Activated T-helper 9 cell treated with anti-CD3 and anti-CD28 coated beads, Interleukin-2, amount 50 U/mL, for 16 hours (primary cell): Measurements from ENCODE around the gene PHRF1.

Experiments used
- DNase-seq: peaks from one replicate; pipeline ENCODE4 v3.0.0-alpha.2; 2020; ENCODE audit warnings: low read depth

The PHRF1 gene

DNA sequence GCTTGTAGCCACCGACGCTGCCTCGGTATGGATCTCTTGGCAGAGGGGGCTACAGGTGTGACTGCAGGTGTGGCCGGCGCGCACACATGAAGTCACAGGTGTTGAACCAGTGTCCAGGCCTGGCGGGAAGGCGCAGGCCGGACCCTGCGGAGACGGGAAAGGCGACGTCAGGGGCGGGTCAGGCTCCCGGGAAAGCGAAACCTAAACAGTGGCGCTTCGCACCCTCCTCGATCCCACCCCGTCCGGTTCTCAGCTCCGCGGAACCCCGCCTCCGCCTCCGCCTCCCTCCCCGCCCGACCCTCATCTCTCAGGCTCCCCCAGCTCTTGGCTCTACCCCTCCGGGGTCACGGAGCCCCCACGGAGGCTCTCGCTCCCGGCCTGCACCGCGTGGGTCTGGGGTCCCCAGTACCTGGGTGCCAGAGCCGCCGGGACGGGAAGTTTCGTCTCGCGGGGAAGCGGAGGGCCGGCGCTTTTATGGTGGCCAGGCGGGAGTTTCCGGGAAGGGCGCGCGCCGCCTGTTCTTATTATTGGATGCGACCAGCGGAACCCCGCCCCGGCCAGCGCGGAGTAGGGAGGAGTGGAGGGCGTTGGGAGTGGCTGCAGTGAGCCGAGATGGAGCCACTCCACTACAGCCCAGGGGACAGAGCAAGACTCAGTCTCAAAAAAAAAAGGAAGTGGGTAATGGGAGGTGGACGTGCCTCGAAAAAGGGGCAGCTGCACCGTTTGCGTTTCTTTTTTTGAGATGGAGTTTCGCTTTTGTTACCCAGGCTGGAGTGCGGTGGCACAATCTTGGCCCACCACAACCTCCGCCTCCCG lies 39.4 kb downstream of the PHRF1 start, which contains the start of gene IRF7:
Gene IRF7, minus strand, starts transcription at position 447 of the 816 bp plus-strand sequence. CDS start 586 bp downstream, outside the sequence.
- peak; percentile 78 for DNase-seq

DNA sequence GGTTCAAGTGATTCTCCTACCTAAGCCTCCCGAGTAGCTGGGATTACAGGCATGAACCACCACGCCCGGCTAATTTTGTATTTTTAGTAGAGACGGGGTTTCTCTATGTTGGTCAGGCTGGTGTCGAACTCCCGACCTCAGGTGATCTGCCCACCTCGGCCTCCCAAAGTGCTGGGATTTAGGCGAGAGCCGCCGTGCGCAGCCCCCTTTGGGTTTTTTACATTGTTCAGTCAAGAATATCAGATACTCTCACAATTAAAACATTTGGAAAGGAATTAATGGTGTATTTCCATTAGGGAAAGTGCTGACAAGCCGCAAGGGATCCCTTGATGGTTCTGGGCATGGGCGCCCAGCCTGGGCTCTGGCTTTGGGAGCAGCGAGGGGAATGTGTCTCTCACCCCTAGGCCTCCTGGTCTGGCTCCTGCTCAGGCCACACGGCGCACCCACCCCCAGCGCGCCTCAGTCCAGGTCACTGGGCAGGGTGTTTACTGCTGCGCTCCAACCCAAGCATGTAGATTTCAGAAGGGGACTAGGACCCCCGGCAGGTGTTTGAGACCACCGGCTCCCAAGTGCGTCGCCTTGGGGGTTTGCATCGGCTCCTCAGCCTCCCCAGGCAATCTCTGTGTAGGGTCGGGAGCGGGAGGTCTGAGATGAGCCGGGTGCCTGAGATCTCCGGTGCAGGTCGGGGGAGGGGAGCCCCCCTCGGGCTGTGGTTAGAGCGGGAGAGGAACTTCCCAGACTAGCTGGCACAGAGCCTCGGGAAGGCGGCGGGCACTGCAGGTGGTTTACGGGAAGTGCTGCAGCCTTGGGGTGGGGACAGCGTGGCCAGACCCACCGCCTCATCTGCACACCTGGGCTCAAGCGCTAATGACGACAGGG lies 40.3 kb downstream of the PHRF1 start:
- DNase-seq = no peak

DNA sequence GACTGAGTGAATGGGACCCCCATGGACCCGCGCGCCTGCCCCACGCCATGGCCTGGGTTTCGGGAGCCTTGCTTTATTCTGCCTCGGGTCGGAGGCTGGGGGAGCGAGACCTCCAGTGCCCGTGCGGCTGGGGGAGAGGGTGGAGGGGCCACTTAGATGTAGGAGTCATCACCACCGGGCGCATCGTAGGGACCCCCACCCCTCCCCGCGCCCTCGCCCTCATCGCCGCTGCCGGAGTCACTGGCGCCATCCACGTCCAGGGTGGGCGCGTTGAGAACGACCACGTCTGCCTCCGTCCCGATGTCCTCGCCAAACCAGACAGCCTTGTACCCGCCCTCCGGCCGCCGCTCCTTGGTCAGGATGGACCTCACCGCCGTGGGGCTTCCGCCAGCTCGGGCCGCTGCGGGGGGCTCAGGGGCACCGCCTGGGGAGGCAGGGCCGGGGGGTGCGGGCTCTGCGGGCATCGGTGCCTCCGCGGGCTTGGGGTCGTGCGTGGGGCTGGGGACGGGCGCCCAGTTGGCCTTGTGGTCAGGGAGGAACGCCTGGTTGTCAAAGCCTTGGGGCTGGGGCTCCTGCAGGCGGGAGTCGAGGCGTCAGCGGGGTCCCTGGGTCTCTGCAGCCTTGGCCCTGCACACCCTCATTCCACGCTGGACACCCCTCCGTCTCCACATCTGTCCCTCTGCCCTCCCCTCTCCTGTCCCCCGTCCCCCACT lies 41.1 kb downstream of the PHRF1 start:
- no peak for DNase-seq

DNA sequence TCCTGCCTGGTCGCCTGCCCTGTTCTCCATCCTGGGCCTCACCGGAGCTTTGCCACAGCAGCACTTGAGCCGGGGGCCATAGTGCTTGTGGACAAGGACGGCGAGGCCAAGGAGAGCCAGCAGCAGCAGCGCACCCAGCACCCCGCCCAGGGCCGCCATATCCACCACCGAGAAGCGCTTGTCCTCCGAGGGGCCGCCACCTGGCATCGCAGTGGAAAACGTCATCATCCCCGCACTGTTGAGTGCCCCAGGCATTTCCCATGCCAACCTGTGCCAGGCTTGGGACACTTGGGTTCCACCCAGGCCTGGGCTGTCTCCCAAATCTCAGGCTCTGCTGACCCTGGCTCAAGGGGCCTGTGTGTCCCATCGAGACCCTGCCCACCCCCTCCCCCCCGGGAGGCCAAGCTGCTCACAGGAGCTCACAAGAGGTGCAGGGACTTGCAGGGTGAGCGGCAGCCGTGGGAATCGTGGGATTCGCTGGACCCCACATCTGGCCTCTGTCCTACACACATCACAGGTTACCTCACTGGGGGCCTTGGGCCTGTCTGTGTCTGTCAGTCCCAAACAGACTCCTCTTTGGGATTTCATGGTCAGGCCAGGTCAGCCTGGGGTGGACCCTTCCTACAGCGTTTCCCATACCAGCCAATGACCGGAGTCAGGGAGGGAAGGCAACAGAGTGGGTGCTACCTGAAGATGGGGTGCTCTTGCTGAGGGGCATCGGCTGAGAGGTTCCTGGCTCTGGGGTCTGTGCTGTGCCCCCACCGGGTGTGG lies 41.8 kb downstream of the PHRF1 start:
- no peak for DNase-seq

DNA sequence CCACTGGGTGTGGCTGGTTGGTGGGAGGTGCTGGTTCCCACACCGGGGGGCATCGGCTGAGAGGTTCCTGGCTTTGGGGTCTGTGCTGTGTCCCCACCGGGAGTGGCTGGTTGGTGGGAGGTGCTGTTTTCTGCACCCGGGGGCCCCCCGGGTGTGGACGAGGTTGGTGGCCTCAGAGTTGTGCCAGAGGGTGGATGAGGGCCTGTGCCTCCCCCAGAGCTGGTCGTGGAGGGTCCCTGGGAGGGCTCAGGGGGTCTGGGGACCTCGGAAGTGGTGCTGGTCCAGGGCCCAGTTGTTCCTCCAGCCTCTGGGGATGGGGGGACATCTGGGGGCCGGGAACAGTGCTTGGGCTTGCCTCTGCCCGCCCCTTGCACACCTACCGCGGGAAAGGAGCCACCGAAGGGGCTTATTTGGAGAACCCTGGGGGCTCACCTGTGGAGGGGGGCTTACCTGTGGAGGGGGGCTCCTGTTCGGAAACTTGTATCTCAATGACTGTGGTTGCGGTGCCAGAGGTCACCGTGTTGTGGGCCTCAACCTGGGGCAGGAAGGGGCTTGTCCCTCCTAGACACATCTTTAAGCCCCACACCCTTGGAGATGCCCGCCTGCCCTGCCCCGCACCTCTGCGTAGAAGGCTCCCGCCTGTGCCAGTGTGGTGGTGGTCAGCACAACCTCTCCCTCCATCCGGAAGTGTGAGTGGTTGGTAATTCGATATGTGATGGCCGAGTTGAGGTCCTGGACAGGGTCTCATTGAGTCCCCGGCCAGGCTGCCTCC lies 42.8 kb downstream of the PHRF1 start:
- DNase-seq = no peak

DNA sequence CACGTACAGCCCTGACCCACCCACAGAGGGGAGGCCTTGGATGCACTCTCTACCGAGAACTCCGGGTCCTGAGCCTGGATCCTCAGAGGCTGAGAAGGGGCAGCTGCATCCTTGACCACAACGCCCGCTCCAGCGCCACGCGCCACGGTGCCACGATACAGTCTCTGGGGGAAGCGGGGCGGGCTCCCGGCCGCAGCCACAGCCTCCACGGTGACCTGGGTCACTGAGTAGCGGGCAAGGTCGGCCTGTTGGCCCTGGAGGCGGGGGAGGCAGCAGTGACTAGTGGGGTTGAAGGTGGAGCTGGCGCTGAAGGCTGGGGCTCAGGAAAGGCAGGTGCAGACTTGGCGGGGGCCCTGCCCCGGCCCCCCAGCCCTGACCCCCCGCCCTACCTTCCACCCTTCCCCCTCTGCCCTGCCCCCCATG lies 43.4 kb downstream of the PHRF1 start:
- DNase-seq = no peak

DNA sequence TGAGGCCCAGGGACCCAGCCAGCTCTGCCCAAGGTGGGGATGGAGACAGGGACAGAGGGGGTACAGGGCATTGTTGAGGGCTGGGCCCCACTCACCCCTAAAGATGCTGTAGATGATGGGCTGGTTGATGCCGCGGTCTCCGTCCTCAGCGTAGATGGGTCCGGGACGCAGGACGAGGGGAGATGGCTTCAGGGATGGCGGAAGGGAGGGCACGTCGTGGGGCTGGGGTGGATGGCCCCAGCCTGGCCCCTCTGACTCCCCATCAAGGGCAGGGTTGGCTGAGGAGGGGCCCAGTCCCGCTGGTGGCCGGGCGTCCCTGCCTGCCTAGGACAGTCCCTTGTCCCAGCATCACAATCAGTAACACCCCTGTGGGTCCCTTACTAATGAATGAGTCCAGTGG lies 43.9 kb downstream of the PHRF1 start:
- DNase-seq = no peak

DNA sequence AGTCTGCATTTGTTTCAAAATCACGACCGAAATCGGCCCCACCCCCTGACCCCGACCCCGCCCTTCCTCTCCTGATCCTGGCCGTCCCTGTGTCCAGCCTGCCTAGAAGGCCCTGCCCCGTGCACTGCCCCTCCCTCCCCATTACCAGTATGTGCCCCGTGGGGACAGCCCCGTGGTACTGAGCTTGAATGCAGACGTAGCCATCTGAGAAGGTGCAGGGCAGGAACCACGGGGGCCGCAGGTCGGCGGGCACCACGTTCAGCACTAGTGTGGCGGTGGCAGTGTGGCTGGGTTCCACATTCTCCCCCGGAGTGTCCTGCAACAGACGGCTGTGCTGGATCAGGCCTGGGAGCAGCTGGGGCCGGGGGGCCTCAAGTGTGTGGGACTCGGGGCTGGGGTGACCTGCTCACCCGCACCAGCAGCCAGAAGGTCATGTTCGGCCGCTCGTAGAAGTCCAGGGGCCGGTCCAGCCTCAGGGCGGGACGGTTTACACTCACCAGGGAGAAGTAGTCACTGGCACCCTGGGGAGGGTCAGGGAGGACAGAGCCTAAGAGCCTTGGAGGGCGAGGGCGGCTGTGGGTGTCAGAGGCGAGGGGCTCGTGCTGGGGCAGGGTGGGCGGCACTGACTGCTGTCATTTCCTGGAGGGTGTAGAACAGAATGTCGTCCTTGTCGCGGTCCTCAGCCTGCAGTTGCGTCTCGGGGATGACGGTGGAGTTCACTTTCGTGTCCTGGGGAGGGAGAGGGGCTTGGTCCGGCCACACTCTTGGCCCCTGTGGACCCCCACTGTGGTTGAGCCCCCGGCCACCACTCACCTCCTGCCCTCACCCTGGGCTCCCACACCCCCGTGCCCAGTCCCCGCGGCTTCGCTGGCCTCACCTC lies 44.9 kb downstream of the PHRF1 start:
- DNase-seq = no peak

DNA sequence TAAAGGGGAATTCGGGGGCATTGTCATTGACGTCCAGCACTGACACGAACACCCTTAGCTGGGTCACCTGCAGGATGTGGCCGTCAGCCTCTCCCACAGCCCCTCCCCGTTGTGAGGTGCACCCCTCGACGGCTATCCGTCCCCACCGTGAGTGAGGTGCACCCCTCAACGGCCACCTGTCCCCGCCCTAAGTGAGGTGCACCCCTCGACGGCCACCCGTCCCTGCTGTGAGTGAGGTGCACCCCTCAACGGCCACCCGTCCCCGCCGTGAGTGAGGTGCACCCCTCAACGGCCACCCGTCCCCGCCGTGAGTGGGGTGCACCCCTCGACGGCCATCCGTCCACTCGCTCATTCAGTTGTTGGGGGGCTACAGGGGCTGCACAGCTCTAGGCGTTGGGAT lies 45.6 kb downstream of the PHRF1 start:
- DNase-seq = no peak

DNA sequence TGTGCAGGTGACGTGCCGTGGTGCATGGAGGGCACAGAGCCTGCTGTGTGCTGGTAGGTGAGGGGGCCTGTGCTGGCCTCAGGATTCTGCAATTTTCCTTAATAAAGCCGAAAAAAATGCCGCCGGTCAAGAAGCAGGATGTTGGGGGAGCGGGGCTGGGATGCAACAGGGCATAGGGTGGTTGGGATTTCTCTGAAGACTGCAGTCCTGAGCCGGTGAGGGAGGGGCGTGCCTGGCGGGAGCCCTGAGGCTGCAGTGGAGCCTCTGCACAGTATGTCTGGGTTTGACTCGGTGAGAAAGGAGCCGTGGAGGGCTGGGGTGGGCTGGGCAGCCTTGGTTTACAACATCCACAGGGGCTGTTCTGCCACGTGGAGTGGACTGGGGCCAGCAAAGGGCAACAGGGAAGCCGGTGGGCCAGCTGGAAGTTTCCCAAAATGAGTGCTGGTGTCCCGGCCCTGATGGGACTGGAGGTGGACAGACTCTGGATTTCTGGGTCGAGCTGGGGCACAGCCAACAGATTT lies 47.1 kb downstream of the PHRF1 start:
- no peak for DNase-seq

DNA sequence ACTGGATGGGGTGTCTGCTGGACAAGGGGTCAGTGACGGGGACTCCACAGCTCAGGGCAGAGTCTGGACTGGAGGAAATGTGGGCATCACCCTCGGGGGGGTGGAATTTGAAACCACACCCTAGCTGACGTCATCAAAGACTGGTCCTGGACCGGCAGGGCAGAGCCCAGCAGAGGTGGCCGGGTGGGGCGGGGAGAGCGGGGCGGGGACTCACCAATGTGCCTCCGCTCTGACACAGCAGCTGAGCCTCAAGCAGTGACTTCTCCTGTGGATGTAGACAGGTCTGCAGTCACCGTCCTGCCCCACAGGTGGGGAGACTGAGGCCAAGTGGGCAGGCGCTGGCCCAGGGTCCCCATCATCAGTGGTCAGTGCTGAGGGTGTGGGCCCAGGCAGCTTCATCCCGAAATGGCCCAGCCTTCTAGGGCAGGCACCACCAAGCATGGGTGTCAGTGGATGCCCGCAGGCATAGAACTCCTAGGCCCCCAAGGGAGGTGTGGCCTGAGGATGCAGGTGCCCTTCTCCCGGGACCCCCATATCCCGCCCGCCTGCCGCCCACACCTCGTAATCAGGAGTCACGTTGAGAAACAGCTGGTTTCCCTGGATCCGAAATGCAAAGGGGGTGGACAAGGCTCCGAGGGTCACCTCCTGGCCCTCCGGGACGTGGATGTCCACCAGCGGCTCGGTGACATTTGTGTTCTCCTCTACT lies 47.9 kb downstream of the PHRF1 start:
- DNase-seq = no peak

DNA sequence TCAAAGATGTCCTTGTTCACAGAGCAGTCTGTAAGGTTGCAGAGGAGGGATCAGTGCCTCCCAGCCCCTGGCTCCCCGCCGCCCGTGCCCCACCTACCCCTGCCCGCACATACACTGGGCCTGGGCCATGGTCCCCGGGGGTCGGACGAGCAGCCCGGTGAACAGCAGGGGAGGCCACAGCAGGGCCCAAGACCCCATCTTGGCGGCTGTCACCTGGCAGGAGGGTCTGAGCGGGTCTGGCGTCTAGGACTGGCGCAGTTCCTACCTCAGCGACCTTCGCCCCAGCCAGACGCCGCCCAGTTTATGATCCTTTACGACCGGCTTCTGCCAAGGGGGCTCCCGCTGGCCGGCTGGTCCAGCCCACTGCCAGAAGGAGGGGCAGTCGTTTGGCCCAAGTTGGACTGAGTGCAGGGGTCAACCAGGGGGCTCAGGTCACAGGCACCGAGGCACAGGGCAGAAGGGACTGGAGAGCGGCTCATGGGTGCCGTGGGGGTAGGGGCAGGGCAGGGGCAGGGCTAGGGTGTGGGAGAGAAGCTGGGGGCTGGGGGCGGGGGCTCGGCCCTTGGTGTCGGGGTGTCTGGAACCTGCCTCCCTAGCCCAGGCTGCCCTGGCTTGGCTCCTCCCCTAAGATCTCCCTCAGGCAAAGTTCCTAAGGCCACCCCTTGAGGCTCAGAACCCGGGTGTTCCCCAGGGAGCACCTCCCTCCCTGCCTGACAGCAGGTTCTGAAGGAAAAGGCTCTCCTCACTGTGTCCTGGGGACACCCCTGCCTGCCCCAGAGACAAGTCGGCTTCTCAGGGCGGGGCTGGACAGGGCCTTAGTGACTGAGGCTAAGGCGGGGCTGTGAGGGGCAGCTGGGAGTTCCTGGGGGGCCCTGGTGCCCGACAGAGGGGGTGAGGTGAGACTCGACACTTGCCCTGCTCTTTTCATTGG lies 48.7 kb downstream of the PHRF1 start, which contains the start of gene CDHR5:
Gene CDHR5, minus strand, starts transcription at position 251 of the 931 bp plus-strand sequence. Its CDS starts 53 bp downstream, at position 198.
- DNase-seq = no peak

DNA sequence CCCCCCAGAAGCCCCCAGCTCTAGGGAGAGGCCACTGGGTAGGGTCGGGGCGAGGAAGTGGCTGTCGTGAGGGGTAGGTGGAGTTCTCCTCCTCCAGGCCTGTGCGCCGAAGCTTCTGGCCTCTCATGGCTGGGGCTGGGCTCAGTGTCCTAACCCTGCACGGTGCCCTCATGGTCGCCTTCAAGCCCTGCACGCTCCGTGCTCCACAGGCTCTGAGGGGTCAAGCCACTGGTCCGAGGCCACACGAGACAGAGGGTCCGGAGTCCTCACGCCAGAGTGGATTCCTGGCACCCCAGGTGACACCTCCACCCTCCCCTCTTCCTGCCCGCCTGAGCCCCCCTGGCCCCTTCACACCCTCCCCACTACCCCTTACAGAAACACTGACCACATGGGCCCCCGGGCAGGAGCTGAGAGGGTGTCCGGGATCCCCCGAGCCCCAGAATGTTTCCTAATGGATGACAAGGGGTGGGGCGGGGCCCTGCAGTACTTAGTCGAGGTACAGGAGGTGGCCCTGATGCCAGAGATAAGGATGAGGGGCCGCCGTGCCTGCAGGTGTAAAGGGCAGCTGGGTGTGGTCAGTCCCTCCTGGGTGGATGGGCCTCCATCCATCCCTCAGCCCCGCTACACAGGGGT lies 49.5 kb downstream of the PHRF1 start:
- no peak for DNase-seq

DNA sequence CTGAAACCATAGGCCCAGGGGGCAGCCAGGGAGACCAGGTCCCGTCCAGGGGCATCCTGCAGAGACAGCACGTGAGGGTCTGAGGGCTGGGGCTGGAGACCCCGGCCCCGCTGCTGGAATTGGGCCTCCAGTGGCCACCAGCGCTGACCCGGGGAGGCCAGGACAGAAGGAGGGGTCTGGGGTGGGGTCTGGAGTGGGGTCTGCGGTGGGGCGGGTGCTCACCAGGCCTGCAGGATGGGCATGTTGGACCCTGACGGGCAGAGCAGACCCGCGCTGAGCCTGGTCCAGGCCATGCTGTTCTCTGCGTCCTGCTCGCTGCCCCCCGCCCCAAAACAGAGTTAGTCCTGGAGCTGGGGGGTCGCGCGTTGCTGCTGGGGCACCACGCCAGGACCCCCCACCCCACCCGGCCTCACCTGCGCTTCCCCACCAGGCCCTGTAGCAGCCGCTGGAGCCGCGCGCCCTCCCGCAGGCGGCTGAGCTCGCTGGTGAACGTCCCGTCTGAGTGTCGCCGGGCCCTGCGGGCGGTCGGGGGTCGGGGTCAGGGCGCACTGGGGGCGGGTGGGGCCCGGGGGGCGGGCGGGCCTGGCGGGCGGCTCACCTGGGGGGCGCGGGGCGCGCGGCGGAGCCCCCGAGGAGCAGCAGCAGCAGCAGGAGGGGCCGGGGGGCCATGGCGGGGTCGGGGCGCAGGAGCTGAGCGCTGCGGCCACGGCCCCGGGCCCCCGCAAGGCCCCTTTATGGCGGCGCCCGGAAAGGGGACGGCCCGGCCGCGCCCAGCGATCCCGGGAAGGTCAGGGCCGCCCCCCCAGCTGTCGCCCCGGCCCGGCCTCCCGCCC lies 50.4 kb downstream of the PHRF1 start, which contains the start of gene SCT:
Gene SCT, minus strand, starts transcription at position 707 of the 833 bp plus-strand sequence. Its CDS starts 38 bp downstream, at position 669.
- no peak for DNase-seq

DNA sequence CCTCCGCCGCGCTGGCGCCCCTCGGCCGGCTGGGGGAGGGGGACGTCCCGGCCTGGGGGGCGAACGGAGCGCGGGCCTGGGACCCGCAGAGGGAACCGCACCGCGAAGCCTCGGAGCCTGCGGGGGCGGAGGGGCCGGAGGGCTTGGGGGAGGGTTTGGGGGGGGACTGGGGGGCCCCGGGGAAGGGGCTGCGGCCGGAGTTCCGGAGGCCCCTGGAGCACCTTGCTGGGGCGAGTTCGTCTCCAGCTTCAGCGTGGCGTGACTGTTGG lies 51.0 kb downstream of the PHRF1 start:
- no peak for DNase-seq

DNA sequence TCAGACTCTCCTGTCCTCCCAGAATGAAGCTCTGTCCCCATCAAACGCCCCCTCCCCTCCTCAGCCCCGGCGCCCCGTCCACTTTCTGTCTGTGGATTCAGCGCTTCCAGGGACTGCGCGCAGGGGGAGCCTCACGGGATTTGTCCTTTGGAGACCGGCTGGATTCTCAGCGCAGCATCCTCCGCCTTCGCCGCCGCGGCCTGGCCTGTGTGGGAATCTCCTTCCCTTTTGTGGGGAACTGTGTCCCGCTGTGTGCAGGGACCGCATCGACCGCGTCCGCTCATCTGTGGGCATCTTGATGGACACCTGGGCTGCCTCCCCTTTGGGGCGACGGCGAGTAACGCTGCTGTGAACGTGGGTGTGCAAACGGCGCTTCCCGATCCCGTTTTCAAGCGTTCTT lies 51.8 kb downstream of the PHRF1 start:
- no peak for DNase-seq

DNA sequence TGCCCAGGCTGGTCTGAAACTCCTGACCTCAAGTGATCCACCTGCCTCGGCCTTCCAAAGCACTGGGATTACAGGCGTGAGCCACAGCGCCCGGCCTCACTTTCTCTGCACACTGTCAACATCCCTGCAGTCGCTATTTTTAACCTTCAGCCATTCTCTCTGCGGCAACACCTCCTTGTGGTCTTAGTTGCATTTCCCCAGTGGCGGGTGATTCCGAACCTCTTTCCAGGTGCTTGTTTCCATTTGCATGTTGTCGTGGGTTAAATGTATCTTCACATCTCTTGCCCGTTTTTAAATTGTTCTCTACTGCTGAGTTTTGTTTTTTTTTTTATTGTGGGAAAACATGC lies 52.9 kb downstream of the PHRF1 start:
- no peak for DNase-seq
